ENCODE measurements around the gene HAUS2.

HAUS2 gene

GRCh38 chr15:42507514-42507913, 41.1 kb upstream of the HAUS2 start:
- TF ChIP-seq POLR2A (IDR thresholded peaks at IDR 0.05; ENCODE audit: extremely low read depth, insufficient read length) (no peak), CTCF (IDR thresholded peaks at IDR 0.05; ENCODE audit: low read depth, low read length) (no peak), MYC (IDR thresholded peaks at IDR 0.05; ENCODE audit: low read depth, low read length) (no peak), MAX (IDR thresholded peaks at IDR 0.05; ENCODE audit: low read depth, low read length) (no peak)
- H3K4me3 ChIP-seq (ENCODE audit: low read depth, low read length): no peak overlapping the region
- DNase-seq (ENCODE audit: low read depth): no peak

GRCh38 chr15:42508263-42508690, 40.4 kb upstream of the HAUS2 start:
- no peak for DNase-seq (ENCODE audit: low read depth)
- TF ChIP-seq MYC (IDR thresholded peaks at IDR 0.05; ENCODE audit: low read depth, low read length) (no peak), POLR2A (IDR thresholded peaks at IDR 0.05; ENCODE audit: extremely low read depth, insufficient read length) (no peak), CTCF (IDR thresholded peaks at IDR 0.05; ENCODE audit: low read depth, low read length) (no peak), MAX (IDR thresholded peaks at IDR 0.05; ENCODE audit: low read depth, low read length) (no peak)
- no peak overlapping the region for H3K4me3 ChIP-seq (ENCODE audit: low read depth, low read length)

GRCh38 chr15:42510258-42511006, 38.2 kb upstream of the HAUS2 start:
- DNase-seq (ENCODE audit: low read depth): no peak
- no peak overlapping the region for H3K4me3 ChIP-seq (ENCODE audit: low read depth, low read length)
- TF ChIP-seq CTCF (IDR thresholded peaks at IDR 0.05; ENCODE audit: low read depth, low read length) (no peak), MYC (IDR thresholded peaks at IDR 0.05; ENCODE audit: low read depth, low read length) (no peak), MAX (IDR thresholded peaks at IDR 0.05; ENCODE audit: low read depth, low read length) (no peak), POLR2A (IDR thresholded peaks at IDR 0.05; ENCODE audit: extremely low read depth, insufficient read length) (no peak)

GRCh38 chr15:42511007-42511391, 37.6 kb upstream of the HAUS2 start:
- DNase-seq (ENCODE audit: low read depth): peak; percentile 46
- TF ChIP-seq POLR2A (IDR thresholded peaks at IDR 0.05; ENCODE audit: extremely low read depth, insufficient read length): no peak
- TF ChIP-seq MYC (IDR thresholded peaks at IDR 0.05; ENCODE audit: low read depth, low read length): peak; percentile 29; the same call in 1 of the 2 replicates
- TF ChIP-seq MAX (IDR thresholded peaks at IDR 0.05; ENCODE audit: low read depth, low read length): peak; percentile 46; the same call in 1 of the 2 replicates
- peak overlapping the region; percentile 6 for H3K4me3 ChIP-seq (ENCODE audit: low read depth, low read length)

- TF ChIP-seq MYC (IDR thresholded peaks at IDR 0.05; ENCODE audit: low read depth, low read length) (no peak), POLR2A (IDR thresholded peaks at IDR 0.05; ENCODE audit: extremely low read depth, insufficient read length) (no peak), CTCF (IDR thresholded peaks at IDR 0.05; ENCODE audit: low read depth, low read length) (no peak), MAX (IDR thresholded peaks at IDR 0.05; ENCODE audit: low read depth, low read length) (no peak)
- no peak for DNase-seq (ENCODE audit: low read depth)
- no peak overlapping the region for H3K4me3 ChIP-seq (ENCODE audit: low read depth, low read length)
Measured at GRCh38 chr15:42523331-42523730, 25.3 kb upstream of the HAUS2 start.

- DNase-seq (ENCODE audit: low read depth): no peak
- no peak for TF ChIP-seq POLR2A (IDR thresholded peaks at IDR 0.05; ENCODE audit: extremely low read depth, insufficient read length)
- TF ChIP-seq MAX (IDR thresholded peaks at IDR 0.05; ENCODE audit: low read depth, low read length): no peak
- no peak for TF ChIP-seq CTCF (IDR thresholded peaks at IDR 0.05; ENCODE audit: low read depth, low read length)
- TF ChIP-seq MYC (IDR thresholded peaks at IDR 0.05; ENCODE audit: low read depth, low read length): no peak
- H3K4me3 ChIP-seq (ENCODE audit: low read depth, low read length): no peak overlapping the region
Measured at GRCh38 chr15:42528970-42529369, 19.7 kb upstream of the HAUS2 start.

Data from NB4 (cell line).